Measurements from ENCODE around the gene SPEM3. TPM values are rescaled to one million over a fixed set of nuclear protein-coding genes. Genes with fewer than 3 reads are reported as not detected.

Gene SPEM3
- total RNA-seq, 2 donors from 2014 or later = not detected

GRCh38 chr17:7425756-7426155 is 2.9 kb upstream of the SPEM3 start:
- H3K9ac ChIP-seq (ENCODE audit: low read depth in 2 of 2, low read length in 2 of 2) = no peak overlapping the region
- H3K4me3 ChIP-seq = no peak overlapping the region
- TF ChIP-seq, protein P1, sequence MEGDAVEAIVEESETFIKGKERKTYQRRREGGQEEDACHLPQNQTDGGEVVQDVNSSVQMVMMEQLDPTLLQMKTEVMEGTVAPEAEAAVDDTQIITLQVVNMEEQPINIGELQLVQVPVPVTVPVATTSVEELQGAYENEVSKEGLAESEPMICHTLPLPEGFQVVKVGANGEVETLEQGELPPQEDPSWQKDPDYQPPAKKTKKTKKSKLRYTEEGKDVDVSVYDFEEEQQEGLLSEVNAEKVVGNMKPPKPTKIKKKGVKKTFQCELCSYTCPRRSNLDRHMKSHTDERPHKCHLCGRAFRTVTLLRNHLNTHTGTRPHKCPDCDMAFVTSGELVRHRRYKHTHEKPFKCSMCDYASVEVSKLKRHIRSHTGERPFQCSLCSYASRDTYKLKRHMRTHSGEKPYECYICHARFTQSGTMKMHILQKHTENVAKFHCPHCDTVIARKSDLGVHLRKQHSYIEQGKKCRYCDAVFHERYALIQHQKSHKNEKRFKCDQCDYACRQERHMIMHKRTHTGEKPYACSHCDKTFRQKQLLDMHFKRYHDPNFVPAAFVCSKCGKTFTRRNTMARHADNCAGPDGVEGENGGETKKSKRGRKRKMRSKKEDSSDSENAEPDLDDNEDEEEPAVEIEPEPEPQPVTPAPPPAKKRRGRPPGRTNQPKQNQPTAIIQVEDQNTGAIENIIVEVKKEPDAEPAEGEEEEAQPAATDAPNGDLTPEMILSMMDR (IDR thresholded peaks at IDR 0.05) = no peak
- no peaks in the 10 kb centered on the region for H3K27me3 ChIP-seq
- no peaks in the 10 kb centered on the region for H3K9me3 ChIP-seq
- H3K4me1 ChIP-seq = no peaks in the 10 kb centered on the region
- DNase-seq = no peak
- H3K27ac ChIP-seq = no peak overlapping the region
- intact Hi-C loops (cut with DNase I) = no loop called here
- no peaks in the 10 kb centered on the region for H3K36me3 ChIP-seq

DNA sequence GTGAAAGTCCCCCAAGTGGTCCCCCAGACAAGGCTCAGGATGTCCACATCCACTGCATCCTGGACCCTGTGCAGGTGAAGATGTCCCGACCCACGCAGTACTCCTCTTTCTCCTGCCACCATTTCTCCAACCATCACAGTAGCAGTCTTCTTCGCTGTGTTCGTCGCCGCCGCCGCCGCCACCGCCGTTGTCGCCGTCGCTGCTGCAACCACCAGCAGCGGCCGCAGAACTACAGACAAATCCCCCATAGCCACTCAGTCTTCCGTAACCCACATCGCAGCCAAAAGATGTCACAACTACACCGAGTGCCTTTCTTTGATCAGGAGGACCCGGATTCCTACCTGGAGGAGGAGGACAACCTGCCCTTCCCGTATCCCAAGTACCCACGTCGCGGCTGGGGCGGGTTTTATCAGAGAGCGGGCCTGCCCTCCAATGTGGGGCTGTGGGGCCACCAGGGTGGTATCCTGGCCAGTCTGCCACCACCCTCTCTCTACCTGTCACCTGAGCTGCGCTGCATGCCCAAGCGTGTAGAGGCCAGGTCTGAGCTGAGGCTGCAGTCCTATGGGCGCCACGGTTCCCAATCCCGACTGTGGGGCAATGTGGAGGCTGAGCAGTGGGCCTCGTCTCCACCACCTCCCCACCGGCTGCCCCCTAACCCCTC is 2.3 kb upstream of the SPEM3 start:
- intact Hi-C loops (cut with DNase I) = no loop called here
- Histone ChIP-seq H3K36me3 (no peaks in the 10 kb centered on the region), H3K27me3 (no peaks in the 10 kb centered on the region), H3K9ac (ENCODE audit: low read depth in 2 of 2, low read length in 2 of 2) (no peak overlapping the region), H3K27ac (no peak overlapping the region), H3K9me3 (no peaks in the 10 kb centered on the region), H3K4me3 (no peak overlapping the region), H3K4me1 (no peaks in the 10 kb centered on the region)
- TF ChIP-seq, protein P1 (IDR thresholded peaks at IDR 0.05) = no peak
- DNase-seq = no peak

DNA sequence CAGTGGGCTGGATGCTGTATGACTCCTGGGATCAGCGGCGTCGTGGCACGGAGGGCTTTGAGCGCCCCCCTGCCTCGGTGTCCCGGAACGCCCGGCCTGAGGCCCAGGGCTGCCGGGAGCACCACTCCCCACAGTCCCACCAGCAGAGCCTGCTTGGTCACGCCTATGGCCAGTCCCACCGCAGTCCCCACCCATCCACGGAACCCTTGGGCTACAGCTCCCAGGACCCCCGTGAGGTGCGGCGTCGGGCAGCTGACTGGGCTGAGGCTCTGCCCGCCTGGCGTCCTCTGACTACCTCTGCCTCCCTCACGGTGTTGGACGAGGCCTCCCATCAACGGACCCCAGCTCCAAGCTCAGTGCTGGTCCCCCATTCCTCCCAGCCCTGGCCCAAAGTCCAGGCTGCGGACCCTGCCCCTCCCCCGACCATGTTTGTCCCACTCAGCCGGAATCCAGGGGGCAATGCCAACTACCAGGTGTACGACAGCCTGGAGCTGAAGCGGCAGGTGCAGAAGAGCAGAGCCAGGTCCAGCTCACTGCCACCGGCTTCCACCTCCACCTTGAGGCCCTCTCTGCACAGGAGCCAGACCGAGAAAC is 1.7 kb upstream of the SPEM3 start:
- DNase-seq = no peak
- intact Hi-C loops (cut with DNase I) = no loop called here
- TF ChIP-seq, protein P1 (IDR thresholded peaks at IDR 0.05) = no peak

GRCh38 chr17:7427549-7427948 is 1.1 kb upstream of the SPEM3 start:
- Histone ChIP-seq H3K4me3 (no peak overlapping the region), H3K27me3 (no peaks in the 10 kb centered on the region), H3K27ac (no peak overlapping the region), H3K9me3 (no peaks in the 10 kb centered on the region), H3K36me3 (no peaks in the 10 kb centered on the region), H3K4me1 (no peaks in the 10 kb centered on the region), H3K9ac (ENCODE audit: low read depth in 2 of 2, low read length in 2 of 2) (no peak overlapping the region)
- TF ChIP-seq, protein P1 (IDR thresholded peaks at IDR 0.05) = no peak
- DNase-seq = no peak
- intact Hi-C loops (cut with DNase I) = no loop called here

More for the DNA sequence above, 1.7 kb upstream of the SPEM3 start:
- no peaks in the 10 kb centered on the region for H3K9me3 ChIP-seq
- H3K9ac ChIP-seq (ENCODE audit: low read depth in 2 of 2, low read length in 2 of 2) = no peak overlapping the region
- no peak overlapping the region for H3K27ac ChIP-seq
- H3K4me1 ChIP-seq = no peaks in the 10 kb centered on the region
- H3K4me3 ChIP-seq = no peak overlapping the region
- H3K36me3 ChIP-seq = no peaks in the 10 kb centered on the region
- no peaks in the 10 kb centered on the region for H3K27me3 ChIP-seq

GRCh38 chr17:7429722-7430121 is 1.1 kb downstream of the SPEM3 start:
- Histone ChIP-seq H3K4me1 (no peaks in the 10 kb centered on the region), H3K27ac (no peak overlapping the region), H3K9ac (ENCODE audit: low read depth in 2 of 2, low read length in 2 of 2) (no peak overlapping the region), H3K27me3 (no peaks in the 10 kb centered on the region), H3K9me3 (no peaks in the 10 kb centered on the region), H3K4me3 (no peak overlapping the region), H3K36me3 (no peaks in the 10 kb centered on the region)
- DNase-seq = no peak
- intact Hi-C loops (cut with DNase I) = loop anchor here (10.0 kb wide), 1 partner anchor 155 kb away; the partner anchor contains the start of gene MPDU1
- TF ChIP-seq, protein P1 (IDR thresholded peaks at IDR 0.05) = no peak
